ENCODE measurements around the gene CHD5. TPM values are rescaled to one million over a fixed set of nuclear protein-coding genes. Genes with fewer than 3 reads are reported as not detected.

Gene CHD5
- total RNA-seq, 1 experiment from 2014 or later, result not detected

GRCh38 chr1:6099787-6100765, 80.0 kb downstream of the CHD5 start:
- no peak for DNase-seq (ENCODE audit: low read depth)

GRCh38 chr1:6099297-6099696, 80.8 kb downstream of the CHD5 start:
- no peak for DNase-seq (ENCODE audit: low read depth)

DNA sequence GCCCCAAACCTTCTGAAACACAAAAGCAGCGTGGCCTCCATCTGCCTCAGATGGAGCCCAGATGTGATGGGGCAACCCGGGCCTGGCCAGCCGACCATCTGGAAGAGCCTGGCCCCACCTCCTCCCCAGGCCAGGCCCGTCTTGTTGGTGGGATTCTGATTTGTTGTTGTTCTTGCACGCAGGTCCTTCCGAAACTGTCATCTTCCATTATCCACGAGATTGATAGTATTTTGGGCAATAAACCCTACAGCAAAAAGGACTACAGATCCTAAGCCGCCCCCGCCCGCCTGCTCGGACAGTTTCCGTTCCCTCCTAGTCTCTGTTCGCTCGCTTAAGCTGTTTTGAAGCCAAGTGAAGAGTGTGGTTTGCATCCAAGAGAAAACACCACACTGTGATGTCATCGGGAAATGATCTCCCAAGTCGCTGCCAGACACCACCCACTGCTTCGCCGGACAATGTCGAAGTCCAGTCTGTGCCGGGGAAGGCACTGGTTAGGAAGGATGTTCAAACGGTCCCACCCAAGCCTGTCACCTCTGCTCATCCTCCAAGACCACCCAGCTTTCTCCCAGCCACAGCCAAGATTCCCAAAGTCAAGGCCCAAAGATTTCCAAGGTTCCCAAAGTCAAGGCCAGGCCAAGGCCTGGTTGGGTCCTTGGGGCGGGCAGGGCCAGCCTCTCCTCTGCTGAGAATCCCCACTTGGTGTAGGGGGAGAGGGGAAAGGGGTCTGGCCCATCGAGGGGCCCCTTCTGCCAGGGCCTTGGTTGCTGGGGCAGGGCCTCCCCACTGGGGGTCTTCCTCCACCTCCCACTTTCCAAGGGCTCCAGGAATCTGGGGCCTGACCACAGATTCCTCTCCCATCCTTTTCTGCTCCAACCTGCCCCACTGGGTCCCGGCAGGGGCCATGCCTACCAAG, 81.6 kb downstream of the CHD5 start:
- no peak for DNase-seq (ENCODE audit: low read depth)

DNA sequence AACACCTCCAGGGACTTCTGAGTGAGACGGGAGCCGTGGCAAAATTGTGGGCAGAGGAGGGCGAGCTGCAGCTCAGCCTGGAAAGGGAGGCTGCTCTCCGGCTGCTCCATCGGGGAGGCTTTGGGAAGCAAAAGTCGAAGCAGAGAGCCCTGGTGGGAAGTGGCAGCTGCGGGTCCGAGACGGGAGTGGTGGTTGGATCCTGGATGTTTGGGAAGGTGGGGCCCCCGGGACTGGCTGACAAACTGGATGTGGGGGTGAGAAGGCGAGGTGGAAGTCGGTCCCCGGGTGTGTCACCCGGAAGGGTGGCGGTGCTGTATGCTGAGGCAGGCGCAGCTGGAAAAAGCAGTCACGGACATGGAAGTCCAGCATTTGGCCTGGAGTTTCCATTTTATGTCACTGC, 82.3 kb downstream of the CHD5 start:
- no peak for DNase-seq (ENCODE audit: low read depth)

GRCh38 chr1:6097117-6097595, 83.0 kb downstream of the CHD5 start:
- DNase-seq (ENCODE audit: low read depth), result no peak

GRCh38 chr1:6096243-6097116, 83.6 kb downstream of the CHD5 start:
- DNase-seq (ENCODE audit: low read depth), result no peak

GRCh38 chr1:6095511-6096242, 84.4 kb downstream of the CHD5 start:
- DNase-seq (ENCODE audit: low read depth), result no peak

DNA sequence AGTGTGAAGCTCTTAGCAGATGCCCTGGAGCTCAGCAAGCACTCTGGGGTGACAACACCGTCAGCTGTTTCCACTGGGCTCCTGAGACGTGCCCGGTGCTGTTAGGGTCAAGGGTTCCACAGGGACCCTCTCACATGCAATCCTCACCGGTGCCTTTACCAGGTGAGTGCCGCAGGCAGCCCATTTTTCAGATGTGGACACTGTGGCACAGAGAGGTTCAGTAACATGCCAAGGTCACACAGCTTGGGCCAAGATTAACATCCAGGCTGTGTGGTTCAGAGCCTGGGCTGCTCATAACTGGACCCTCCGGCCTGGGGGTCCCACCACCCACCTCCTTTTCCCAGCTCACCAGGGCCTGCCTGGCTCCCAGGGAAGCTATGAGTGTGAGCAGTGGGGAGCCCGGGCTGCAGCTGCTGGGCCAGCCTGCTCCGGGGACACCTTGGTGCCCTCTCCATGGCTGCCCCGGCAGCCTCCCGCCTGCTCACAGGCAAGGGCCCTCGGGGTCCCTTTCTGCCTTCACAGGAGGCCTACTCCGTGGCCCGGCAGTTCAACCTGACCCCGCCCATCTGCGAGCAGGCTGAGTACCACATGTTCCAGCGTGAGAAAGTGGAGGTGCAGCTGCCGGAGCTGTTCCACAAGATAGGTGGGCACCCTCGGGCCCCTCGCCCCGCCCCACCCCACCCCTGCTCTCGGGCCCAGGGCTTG, 85.2 kb downstream of the CHD5 start:
- no peak for DNase-seq (ENCODE audit: low read depth)

DNA sequence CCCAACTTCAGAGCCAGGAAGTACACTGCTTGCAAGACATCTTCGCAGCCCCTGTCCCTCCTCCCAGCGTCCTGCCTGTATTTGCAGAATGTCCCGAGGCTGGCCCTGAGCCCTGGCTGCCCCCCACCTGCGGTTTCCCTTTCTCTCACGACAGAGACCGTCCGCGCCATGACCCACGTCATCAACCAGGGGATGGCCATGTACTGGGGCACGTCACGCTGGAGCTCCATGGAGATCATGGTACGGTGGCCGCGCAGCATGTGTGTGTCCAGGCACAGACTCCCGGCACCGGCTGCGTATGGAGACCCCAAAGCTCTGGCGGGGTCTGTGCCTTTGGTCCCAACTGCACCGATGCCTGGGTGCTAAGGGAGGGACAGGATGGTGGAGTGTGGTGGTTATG, 85.9 kb downstream of the CHD5 start:
- DNase-seq (ENCODE audit: low read depth), result no peak

DNA sequence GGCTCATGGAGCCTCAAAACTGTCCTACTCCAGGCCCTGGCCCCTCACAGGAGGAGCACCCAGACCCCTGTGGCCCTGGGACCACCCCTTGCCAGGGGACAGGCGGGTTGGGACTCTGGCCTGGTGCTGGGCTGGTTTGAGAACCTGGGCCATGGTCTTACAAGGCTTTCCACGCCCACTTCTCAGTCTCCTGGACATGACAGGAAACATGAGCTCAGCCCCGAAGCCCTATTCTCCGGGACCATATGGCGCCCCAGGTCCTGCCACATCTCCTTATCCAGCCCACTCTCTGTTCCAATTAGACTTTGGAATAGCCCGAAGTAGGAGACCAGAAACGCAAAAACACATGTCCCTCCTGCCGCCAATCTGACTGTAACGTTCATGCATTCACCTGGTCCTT, 86.5 kb downstream of the CHD5 start:
- DNase-seq (ENCODE audit: low read depth), result no peak

DNA sequence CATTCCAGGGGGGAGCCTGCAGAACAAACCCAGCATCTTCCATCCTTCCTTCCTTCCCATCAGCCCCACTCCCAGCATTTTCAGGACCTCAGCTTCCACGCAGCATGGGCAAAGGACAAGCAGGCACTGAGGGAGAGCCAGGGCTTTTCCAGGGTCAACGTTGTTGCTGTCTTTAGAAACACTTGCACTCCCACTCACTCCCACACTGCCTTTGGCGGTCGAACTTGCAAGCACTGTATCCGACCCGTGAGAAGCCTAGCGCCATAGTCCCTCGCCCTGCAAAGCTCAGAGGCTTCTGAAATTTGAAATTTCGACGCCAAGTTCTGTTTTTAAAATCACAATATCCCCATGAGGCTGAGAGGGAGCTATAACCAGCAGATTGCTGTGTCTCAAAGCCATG, 87.0 kb downstream of the CHD5 start:
- DNase-seq (ENCODE audit: low read depth), result no peak

- DNase-seq (ENCODE audit: low read depth), result no peak
These were observed 87.9 kb downstream of the CHD5 start for GRCh38 chr1:6092211-6092610.

GRCh38 chr1:6091823-6092109, 88.4 kb downstream of the CHD5 start:
- DNase-seq (ENCODE audit: low read depth), result no peak

GRCh38 chr1:6090996-6091822, 88.9 kb downstream of the CHD5 start:
- no peak for DNase-seq (ENCODE audit: low read depth)

- DNase-seq (ENCODE audit: low read depth), result no peak
These were observed 89.8 kb downstream of the CHD5 start for GRCh38 chr1:6090288-6090687.

DNA sequence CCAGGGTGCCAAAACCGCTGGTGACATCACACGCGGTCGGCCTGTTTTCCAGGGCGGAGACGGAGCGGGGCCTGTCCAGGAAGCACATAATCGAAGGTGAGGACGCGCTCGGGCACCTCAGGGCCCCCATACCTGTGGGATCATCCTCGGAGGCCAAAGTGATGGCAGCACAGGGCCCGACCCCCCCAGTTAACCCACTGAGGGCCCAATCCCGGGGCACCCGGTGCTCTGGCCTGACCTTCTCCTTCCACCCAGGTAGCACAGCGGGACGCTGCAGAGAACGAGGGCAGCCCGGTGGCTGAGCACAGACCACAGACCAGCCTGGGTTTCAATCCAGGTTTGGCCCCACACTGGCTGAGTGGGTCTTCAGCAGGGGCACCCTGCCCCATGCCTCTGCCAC, 91.2 kb downstream of the CHD5 start:
- DNase-seq (ENCODE audit: low read depth), result no peak

DNA sequence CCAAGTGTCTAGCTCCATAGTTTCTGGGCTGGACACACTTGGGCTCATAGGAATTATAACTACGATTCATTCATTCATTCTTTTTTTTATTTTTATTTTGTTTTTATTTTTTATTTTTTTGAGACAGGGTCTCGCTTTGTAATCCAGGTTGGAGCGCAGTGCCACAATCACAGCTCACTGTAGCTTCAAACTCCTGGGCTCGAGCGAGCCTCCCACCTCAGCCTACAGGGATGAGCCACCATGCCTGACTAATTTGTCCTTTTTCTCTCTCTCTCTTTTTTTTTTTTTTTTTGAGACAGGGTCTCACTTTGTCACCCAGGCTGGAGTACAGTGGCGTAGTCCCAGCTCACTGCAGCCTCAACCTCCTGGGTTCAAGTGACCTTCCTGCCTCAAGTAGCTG, 92.2 kb downstream of the CHD5 start:
- no peak for DNase-seq (ENCODE audit: low read depth)

DNA sequence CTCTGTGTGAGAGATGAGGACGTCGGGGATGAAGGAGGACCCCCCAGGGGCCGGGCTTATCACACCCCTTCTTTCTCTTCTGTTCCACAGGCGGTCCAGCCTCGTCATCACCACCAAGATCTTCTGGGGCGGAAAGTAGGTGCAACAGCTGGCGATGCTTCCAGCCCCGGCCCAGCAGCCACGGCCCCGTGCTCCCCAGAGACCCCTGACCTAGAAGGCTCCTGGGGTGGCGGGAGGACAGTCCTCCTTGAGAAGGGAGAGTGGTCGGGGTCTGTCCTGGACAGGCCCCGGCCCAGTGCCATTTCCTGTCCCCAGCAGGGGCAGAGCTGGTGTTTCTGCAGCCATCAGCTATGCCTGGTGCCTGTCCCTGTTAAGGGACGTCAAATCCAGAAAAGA, 92.7 kb downstream of the CHD5 start:
- DNase-seq (ENCODE audit: low read depth), result no peak

DNA sequence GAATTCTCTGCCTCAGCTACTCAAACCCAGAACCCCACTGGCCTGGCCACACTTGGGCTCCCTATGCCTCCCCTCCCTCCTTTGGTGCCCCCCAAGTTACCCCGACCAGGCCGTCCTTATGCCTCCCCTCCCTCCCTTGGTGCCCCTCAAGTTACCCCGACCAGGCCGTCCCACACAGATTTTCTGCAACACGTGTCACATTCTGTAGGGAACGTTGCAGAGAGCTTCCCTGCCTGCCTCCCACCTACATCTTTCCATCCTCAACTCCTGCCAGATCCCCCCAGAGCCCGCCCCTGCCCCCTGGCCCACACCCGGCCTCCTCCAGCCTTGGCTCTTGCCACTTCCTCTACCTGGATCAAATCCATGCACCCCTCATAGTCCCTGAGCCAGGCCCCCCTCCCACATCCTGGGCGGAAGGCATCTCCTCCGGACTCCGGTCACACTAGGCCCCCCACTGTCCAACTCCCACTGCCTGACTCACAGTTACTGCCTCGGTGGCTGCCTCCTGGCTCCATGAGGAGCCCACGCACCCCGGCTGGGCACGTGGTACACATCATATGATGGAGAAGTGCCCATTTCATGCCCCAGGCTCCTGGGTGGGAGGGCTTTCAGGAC, 93.3 kb downstream of the CHD5 start:
- no peak for DNase-seq (ENCODE audit: low read depth)

Measured in RPMI7951 (cell line).